Hematopoietic multipotent progenitor cell treated with erythropoietin and hydrocortisone succinate and interleukin-3 and kit ligand, for 15 days (in vitro differentiated cells): Measurements from ENCODE around the gene TAS1R1.

ENCODE experiments used
- DNase-seq: peaks from one replicate; pipeline ENCODE4 v3.0.0-alpha.2; 2015; ENCODE audit warnings: low spot score

TAS1R1 gene

GRCh38 chr1:6554907-6555778, at the start of gene TAS1R1:
TSS of gene TAS1R1 (plus strand) at chr1:6555307. CDS start at chr1:6555374, 67 bp downstream.
- no peak for DNase-seq

- DNase-seq, result no peak
Measured at GRCh38 chr1:6505367-6506209, 49.5 kb upstream of the TAS1R1 start.

DNA sequence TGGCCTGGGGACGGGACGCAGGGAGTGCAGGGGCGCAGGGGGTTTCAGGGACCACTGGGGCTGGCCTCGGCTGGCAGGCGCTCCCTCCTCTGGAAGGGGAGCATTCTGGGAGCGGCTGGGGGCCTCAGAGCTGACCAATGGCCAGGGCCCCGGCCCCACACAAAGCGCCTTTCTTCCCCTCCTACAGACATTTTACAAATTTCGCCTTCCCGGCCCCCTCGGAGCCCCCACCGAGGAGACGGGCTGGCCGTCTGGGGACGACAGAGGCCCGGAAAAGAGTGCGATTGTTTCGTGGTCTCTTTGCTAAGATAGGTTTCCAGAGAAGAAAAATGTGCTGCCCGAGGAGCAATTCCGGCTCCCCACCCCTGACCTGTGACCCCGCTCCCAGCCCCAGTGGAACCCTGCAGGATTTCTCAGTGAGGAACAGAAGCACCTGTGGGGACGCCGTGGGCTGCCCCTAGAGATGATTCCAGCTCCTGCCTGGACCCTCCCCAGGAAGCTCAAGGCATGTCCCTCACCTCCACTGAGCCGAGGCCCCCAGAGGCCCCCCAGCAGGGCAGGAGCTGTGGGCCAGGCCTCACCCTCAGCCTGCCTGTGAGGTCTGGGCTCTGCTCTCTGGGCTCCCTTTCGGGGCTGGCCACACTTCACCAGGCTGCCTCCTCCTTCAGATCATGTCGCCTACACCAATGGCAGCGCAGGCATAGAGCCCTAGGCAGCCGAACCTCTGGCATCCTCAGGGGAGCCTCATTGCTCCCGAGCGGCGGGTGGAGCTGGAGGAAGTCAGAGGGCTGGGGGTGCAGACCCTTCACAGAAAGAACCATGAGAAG, 48.7 kb upstream of the TAS1R1 start:
- no peak for DNase-seq

DNA sequence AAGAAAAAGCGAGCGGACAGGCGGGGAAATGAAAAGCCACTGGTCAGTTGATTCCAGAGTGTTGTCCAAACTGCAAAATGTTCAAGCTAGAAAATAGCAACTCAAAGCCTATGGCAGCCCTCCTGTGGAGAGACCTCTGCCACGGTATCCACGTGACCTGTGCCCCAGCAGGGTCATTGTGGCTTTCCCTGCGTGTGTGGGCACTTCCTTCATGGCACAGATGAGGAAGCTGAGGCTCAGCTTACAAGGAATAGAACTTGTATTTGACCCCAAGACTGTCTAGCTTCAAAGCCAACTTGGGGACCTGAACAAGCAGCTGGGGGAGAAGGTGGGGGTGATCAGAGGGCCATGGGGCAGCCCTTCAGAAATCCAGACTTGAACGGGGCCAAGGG, 48.1 kb upstream of the TAS1R1 start:
- DNase-seq, result no peak

GRCh38 chr1:6507461-6507911, 47.6 kb upstream of the TAS1R1 start:
- DNase-seq, result no peak

DNA sequence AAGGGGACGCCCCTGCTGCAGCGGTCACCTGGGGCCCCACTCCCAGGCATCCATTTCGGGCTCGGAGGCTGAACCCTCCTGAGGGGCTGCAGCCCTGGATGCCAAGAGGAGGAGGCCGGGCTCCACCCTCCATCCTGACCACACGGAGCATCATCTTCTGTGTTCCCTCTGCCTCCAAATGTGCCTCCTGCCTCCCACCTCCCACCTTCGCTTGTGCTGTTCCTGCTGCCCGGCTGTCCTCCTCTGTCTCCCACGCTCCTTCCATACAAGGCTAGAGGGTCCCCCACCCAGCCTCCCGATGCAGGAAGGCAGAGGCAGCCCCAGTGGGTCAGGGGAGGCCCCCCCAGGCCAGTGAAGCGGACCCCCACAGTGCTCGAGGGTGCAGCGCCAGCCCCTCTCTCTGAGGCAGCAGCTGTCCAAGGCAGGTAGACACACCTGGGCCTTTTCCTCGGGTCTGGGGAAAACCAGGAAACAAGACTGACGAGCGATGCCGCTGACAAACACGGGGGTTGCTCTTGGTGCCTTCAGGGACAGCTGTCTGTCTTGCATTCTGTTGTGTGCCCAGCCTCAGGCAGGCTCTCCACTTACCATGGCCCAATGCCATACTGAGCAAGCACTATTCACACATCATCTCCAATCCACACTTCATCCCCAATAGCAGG, 46.8 kb upstream of the TAS1R1 start:
- no peak for DNase-seq

DNA sequence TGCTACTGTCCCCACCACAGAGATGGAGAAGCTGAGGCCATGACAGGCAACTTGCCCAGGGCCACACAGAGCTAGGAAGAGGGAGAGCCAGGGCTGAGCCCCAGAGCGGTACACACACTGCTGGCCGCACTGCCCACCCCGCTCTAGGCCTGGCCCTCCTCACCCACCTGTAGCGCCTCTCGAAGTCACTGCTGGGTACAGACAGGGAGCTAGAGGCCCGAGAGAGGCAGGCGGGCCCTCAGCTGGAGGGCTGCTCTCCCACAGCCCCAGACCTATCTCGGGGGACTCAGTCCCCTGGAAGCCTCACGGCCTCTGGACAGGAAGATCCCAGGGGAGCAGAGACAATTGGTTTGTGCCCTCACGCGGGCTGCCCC, 46.3 kb upstream of the TAS1R1 start:
- DNase-seq, result no peak

DNA sequence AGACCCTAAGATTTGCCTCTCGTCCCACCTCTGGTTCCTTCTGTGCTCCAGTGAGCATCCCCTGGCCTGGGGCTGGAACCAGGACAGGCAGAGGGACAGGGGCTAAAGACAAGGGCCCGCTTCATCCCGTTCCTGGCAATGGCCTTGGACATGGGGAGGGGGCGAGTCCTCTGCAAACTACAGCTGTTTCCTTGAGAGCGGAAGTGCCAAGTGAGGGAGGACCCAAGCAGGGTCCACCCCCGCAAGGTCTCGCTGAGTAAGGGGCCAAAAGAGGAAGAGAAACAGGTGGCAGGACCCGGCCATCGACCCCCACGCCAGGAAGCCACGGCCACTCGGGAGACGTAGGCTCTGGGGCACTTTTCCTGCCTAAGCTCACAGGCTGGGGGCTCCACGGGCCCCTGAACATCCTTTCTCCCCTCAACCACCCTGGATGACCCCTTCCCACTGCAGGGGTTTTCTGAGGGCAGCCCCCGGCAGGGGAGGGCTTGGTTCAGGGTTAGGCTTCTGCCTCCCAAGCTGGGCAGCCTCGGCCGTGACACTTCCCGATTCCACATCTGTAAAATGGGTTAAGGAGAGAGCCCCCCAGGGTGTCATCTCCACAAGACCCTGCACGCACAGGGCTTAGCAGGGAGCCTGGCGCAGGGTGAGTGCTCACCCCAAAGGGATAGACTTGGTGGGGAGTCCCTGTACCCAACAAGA, 45.7 kb upstream of the TAS1R1 start:
- no peak for DNase-seq

- no peak for DNase-seq
Measured at GRCh38 chr1:6509919-6510291, 45.2 kb upstream of the TAS1R1 start.

DNA sequence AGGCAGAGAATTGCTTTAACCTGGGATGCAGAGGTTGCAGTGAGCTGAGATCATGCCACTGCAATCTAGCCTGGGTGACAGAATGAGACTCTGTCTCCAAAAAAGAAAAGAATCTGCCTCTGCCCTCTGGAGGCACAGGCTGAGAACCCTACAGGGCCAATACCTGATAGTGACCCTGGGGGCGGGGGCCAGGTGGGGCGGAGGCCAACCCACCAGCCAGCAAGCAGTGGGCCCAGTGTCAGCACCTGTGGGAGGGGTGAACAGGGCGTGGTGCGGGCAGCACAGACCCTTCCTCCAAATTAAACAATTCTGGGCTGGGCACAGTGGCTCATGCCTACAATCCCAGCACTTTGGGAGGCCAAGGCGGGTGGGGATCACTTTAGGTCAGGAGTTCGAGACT, 44.6 kb upstream of the TAS1R1 start:
- no peak for DNase-seq

DNA sequence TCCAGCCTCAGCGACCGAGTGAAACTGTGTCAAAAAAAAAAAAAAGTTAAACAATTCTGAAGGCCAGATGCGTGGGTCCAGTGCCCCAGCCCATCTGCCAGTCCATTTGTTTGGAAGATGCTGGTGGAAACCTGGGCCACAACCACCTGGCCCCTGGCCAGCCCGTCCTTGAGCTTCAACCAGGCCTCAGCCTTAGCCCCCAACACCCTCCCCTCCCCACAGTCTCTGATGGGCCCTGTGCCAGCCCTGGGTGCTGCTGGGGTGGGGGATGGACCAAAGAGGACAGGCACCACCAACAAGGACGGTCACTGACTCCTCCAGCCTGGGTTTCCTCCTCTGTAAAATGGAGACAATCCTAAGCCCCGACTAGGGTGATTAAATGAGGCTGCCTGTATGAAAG, 44.1 kb upstream of the TAS1R1 start:
- no peak for DNase-seq

DNA sequence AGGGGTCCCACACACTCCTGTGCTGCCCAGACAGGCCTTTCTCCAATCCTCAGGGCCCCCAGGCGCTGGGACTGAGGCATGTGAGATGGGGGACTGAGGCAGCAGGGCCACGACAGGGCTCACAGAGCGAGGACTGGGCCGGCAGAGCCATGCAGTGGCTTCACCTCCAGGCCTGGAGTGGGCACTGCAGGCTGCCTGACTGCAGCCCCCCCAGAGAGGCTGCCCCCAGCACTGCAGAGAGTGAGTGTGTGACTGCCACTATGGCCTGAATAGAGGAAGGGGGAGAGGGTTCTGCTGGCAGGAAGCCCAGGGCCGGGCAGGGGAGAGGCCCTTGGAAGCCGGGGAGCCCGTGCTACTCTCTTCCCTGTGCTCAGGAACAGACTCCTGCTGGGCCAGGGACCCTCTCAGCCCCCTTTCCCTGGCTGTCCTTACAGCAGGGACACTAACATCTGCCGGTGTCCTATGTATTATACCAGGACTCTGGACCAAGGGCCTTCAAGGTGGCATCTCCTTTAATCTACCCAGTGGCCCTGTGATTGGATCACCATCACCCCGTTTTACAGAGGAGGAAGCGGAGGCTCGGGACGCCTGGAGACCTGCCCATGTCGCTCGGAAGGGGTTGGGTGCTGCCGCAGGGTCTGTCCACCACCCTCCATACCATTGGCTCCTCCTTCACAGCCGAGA, 43.4 kb upstream of the TAS1R1 start:
- no peak for DNase-seq

- DNase-seq, result no peak
Measured at GRCh38 chr1:6512245-6512907, 42.7 kb upstream of the TAS1R1 start.

GRCh38 chr1:6512908-6513280, 42.2 kb upstream of the TAS1R1 start:
- DNase-seq, result no peak

DNA sequence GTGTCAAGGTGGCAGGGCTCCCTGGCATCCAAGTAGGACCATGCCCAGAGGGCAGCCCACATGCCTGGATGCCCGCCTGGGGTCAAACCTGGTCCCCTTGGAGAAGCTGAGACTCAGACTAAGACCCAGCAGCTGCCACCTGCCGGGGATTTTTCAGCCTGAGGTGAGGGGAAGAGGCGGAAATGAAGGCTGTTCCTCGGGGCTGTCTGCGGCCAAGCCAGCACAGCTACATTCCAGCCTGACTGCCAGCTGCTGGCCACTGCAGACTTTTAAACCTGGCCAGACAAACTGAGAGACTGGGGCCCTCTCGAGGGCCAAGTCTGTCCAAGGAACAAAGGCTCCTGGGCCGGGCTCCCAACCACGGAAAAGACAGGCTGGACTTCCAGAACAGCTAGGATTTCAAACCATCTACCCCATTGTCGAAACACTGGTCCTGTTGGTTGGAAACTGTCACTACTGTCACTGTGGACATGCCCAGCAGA, 41.7 kb upstream of the TAS1R1 start:
- DNase-seq, result no peak

DNA sequence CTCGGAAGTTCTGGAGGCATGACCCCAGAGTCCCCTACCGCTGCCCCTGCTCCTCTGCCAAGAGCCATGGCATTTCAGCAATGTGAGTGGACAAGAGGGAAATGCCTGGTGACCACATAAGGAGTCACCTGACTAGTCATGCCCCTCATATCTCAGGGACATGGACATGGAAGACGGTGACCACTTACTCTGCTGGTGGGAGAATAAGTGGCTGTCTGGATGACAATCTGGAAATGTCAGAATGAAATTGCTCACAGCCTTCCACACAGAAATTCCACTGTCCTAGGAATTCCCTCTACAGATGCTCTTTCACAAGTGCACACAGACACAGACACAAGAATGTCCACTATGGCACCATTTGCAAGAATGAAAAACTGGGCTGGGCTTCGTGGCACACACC, 39.3 kb upstream of the TAS1R1 start:
- no peak for DNase-seq

- DNase-seq, result no peak
Measured at GRCh38 chr1:6517435-6517851, 37.7 kb upstream of the TAS1R1 start.

GRCh38 chr1:6519491-6519934, 35.6 kb upstream of the TAS1R1 start:
- DNase-seq, result no peak

GRCh38 chr1:6519935-6520671, 35.0 kb upstream of the TAS1R1 start:
- DNase-seq, result no peak
